ENCODE data around the gene DNAL1.

Gene DNAL1

GRCh38 chr14:73744874-73745529 is 100.2 kb downstream of the DNAL1 start:
- no peak for DNase-seq

- no peak for DNase-seq
Measured at GRCh38 chr14:73745571-73746519, 101.1 kb downstream of the DNAL1 start.

- DNase-seq, result no peak
Measured at GRCh38 chr14:73746520-73747378, 102.0 kb downstream of the DNAL1 start.

- no peak for DNase-seq
Measured at GRCh38 chr14:73747379-73748211, 102.8 kb downstream of the DNAL1 start.

GRCh38 chr14:73748858-73749357 is 104.1 kb downstream of the DNAL1 start:
- no peak for DNase-seq

GRCh38 chr14:73749706-73750530 is 105.1 kb downstream of the DNAL1 start:
- DNase-seq, result no peak

- DNase-seq, result no peak
Measured at GRCh38 chr14:73750531-73750901, 105.7 kb downstream of the DNAL1 start.

DNA sequence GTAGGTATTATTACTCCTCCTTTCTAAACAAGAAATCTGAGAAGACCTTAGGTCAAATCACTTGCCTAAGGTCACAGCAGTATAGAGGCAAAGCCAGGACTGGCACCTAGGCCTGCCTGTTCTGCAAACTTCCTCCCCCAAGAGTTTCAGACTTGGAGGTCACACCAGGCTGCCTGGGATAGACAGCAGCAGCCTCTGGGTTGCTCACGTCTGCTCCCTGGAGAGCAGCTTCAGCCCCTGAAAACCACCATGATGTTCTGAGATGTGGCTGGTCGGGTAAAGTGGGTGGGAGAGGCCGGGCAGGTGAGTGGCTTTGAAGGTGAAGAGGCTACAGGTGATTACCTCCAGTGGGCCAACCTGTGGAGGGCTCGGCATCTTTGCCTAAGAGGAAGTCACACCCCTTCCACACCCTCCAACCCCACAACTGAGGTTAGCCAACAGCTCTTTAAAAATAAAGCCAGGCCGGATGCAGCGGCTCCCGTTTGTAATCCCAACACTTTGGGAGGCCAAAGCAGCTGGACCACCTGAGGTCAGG is 106.4 kb downstream of the DNAL1 start:
- no peak for DNase-seq

GRCh38 chr14:73752297-73752992 is 107.7 kb downstream of the DNAL1 start:
- DNase-seq, result peak; percentile 35

Measured in stimulated activated CD4-positive, alpha-beta T cell treated with anti-CD3 and anti-CD28 coated beads, Interleukin-4, amount 100 ng/mL, for 1 hour (primary cell).